Progenitor cell of endocrine pancreas (in vitro differentiated cells): ENCODE data around the gene ZNF366. TPM values are rescaled to one million over a fixed set of nuclear protein-coding genes. Genes with fewer than 3 reads are reported as not detected.

Experiments
- DNase-seq: peaks from one replicate; pipeline ENCODE4 v3.0.0; 2021; ENCODE audit warnings: low spot score; ENCODE audit not compliant: unreplicated experiment
- H3K27ac Mint-ChIP-seq: 2 replicates; pipeline ENCODE4 v1.8.0; 2021; ENCODE audit warnings: mild to moderate bottlenecking, moderate library complexity, mixed read lengths
- H3K27me3 Mint-ChIP-seq: 2 replicates; pipeline ENCODE4 v1.8.0; 2021; ENCODE audit warnings: mixed read lengths
- H3K36me3 Mint-ChIP-seq: 2 replicates; pipeline ENCODE4 v1.8.0; 2022; ENCODE audit warnings: mixed read lengths; ENCODE audit not compliant: insufficient read depth
- H3K4me1 Mint-ChIP-seq: 2 replicates; pipeline ENCODE4 v1.8.0; 2021; ENCODE audit warnings: low read depth, mixed read lengths
- H3K4me3 Mint-ChIP-seq: 2 replicates; pipeline ENCODE4 v1.8.0; 2021; ENCODE audit warnings: low read depth, mild to moderate bottlenecking, moderate library complexity, mixed read lengths
- H3K9me3 Mint-ChIP-seq: 2 replicates; pipeline ENCODE4 v1.8.0; 2021; ENCODE audit warnings: low read depth, mixed read lengths
- total RNA-seq: library from RNA; stranded (reverse); gene quantifications from 2 replicates; pipeline ENCODE4 v1.2.1, GENCODE V29; 2021
- TF ChIP-seq, protein P1 (sequence below): fragments of 200-600 bp; sonication (generic); IDR thresholded peaks from one replicate; pipeline ENCODE4 v1.5.0; 2021; ENCODE audit warnings: antibody characterized with exemption, mild to moderate bottlenecking; ENCODE audit not compliant: unreplicated experiment

Gene ZNF366
- total RNA-seq, 1 donor from 2014 or later: not detected

DNA sequence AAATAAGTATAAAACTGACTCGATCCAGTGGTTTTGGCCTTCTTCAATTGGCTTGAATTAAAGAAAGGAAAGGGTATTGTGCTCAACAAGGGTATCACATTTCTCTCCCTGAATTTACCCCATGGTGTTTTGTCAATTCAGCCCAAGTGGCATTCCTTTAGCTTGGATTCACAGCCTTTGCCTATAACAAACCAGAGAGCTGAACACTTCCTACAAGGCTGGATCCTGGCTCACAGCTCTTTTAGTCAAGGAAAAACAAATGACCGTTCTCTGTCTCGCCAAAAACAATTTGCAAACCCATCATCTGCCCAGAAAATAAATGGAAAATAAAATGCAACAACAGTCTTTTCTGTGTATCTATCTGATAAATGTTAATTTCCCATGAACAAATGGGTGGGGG is 5.7 kb downstream of the ZNF366 start:
- Mint-ChIP-seq H3K27ac (no peak overlapping the region), H3K4me1 (no peaks in the 10 kb centered on the region), H3K36me3 (no peaks in the 10 kb centered on the region), H3K9me3 (no peaks in the 10 kb centered on the region), H3K27me3 (peaks cover 2% of the 10 kb centered on the region), H3K4me3 (no peak overlapping the region)
- TF ChIP-seq, protein P1, sequence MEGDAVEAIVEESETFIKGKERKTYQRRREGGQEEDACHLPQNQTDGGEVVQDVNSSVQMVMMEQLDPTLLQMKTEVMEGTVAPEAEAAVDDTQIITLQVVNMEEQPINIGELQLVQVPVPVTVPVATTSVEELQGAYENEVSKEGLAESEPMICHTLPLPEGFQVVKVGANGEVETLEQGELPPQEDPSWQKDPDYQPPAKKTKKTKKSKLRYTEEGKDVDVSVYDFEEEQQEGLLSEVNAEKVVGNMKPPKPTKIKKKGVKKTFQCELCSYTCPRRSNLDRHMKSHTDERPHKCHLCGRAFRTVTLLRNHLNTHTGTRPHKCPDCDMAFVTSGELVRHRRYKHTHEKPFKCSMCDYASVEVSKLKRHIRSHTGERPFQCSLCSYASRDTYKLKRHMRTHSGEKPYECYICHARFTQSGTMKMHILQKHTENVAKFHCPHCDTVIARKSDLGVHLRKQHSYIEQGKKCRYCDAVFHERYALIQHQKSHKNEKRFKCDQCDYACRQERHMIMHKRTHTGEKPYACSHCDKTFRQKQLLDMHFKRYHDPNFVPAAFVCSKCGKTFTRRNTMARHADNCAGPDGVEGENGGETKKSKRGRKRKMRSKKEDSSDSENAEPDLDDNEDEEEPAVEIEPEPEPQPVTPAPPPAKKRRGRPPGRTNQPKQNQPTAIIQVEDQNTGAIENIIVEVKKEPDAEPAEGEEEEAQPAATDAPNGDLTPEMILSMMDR: no peak
- DNase-seq: no peak

DNA sequence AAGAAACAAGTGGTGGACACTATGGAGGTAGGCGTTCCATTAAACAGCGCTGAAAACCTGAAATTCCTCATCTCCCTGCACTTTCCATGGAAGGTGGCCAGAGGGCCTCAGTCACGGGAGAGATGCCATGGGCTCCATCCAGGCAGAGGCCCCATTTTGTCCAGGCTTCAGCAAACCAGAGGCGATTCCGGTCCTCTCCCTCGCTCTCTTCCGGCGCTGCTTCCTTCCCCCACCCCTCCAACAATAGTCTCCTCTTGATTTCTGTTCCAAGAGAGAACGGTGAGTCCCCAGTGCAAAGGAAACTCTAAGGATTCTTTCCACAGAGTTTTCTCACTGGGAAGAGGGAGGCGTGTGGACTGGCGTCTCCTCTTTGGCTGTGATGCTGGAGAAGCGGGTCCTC is 7.5 kb downstream of the ZNF366 start:
- TF ChIP-seq, protein P1: no peak
- Mint-ChIP-seq H3K9me3 (no peaks in the 10 kb centered on the region), H3K27ac (no peak overlapping the region), H3K27me3 (peaks cover 8% of the 10 kb centered on the region), H3K4me1 (no peaks in the 10 kb centered on the region), H3K36me3 (no peaks in the 10 kb centered on the region), H3K4me3 (no peak overlapping the region)
- no peak for DNase-seq

DNA sequence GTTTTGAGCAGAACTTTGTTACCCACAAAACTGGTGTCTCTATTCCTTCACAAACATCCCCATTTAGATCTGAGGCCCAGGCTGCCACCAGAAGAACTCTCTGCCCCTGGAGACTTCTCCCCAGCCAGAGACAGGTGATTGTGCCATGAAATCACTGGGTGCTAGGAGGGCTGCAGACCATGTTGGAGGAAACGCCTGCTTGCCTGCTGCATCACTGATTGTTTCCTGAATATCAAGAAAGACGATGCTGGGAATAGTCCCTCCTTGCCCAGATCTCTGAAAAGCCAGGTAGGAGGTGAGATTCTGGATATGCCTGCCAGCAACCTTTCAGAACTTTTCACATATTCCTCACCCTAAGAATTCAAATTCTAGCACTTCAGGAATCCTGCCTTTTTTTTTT is 8.1 kb downstream of the ZNF366 start:
- Mint-ChIP-seq H3K9me3 (no peaks in the 10 kb centered on the region), H3K36me3 (no peaks in the 10 kb centered on the region), H3K27ac (no peak overlapping the region), H3K4me3 (no peak overlapping the region), H3K27me3 (peaks cover 9% of the 10 kb centered on the region), H3K4me1 (no peaks in the 10 kb centered on the region)
- TF ChIP-seq, protein P1: no peak
- no peak for DNase-seq

DNA sequence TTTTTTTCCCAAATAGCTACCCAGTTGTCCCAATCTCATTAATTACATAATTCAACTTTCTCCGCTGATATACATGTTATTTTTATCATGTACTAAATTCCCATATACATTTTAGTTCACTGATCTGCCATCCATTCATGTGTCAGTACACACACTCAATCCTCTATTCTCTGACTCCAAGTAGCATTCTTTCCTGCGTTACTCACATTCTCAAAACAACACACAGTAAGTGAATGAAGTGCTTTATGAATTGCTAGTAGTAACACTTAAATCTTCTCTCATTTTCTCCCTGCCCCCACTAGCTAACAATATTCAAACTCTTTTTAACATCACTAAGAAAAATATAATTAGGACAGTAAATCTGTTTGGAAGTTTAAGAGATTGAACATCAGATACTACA is 8.9 kb downstream of the ZNF366 start:
- TF ChIP-seq, protein P1: no peak
- H3K27me3 Mint-ChIP-seq: peaks cover 11% of the 10 kb centered on the region
- H3K27ac Mint-ChIP-seq: no peak overlapping the region
- H3K4me1 Mint-ChIP-seq: no peaks in the 10 kb centered on the region
- H3K9me3 Mint-ChIP-seq: no peaks in the 10 kb centered on the region
- no peaks in the 10 kb centered on the region for H3K36me3 Mint-ChIP-seq
- no peak for DNase-seq
- H3K4me3 Mint-ChIP-seq: no peak overlapping the region

DNA sequence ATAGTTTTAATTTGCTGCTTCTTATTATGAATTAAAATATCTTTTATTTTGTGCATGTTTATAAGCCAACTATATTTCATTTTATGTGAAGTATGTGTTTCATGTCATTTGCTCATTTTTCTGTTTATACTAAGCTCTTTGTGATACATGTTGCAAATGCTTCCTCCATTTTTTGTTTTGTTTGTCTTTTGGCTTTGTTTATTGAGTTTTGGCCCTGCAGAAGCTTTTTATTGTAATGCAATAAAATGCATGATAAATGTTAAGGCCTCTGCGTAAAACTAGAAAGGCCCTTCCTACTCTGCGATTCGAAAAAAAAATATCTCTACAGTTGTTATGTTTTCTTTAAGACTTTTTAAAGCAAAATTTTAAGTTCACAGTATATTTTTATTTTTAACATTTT is 9.4 kb downstream of the ZNF366 start:
- peaks cover 11% of the 10 kb centered on the region for H3K27me3 Mint-ChIP-seq
- H3K9me3 Mint-ChIP-seq: no peaks in the 10 kb centered on the region
- DNase-seq: no peak
- TF ChIP-seq, protein P1: no peak
- H3K27ac Mint-ChIP-seq: no peak overlapping the region
- H3K4me3 Mint-ChIP-seq: no peak overlapping the region
- H3K36me3 Mint-ChIP-seq: no peaks in the 10 kb centered on the region
- no peaks in the 10 kb centered on the region for H3K4me1 Mint-ChIP-seq
